Measurements from ENCODE around the gene CRB1.
"Not testable (repeated sequence)": the region's sequence is repeated elsewhere in the genome, so short reads cannot be mapped to it uniquely, and the experiment has no call there.

CRB1 gene

GRCh38 chr1:197466813-197467212 is 198.8 kb downstream of the CRB1 start:
- DNase-seq = no peak

- no peak for DNase-seq
These were observed 199.8 kb downstream of the CRB1 start for GRCh38 chr1:197467881-197468280.

GRCh38 chr1:197468543-197469175 is 200.6 kb downstream of the CRB1 start:
- no peak for DNase-seq

GRCh38 chr1:197469620-197470210 is 201.7 kb downstream of the CRB1 start:
- DNase-seq = no peak

GRCh38 chr1:197470330-197470729 is 202.3 kb downstream of the CRB1 start:
- DNase-seq = no peak

GRCh38 chr1:197471248-197471985 is 203.4 kb downstream of the CRB1 start:
- DNase-seq = peak; percentile 32

- no peak for DNase-seq
These were observed 204.1 kb downstream of the CRB1 start for GRCh38 chr1:197472141-197472540.

- DNase-seq = no peak
These were observed 212.4 kb downstream of the CRB1 start for GRCh38 chr1:197480446-197480845.

GRCh38 chr1:197481101-197481500 is 213.0 kb downstream of the CRB1 start:
- DNase-seq = no peak

- peak; percentile 17 for DNase-seq
These were observed 217.7 kb downstream of the CRB1 start for GRCh38 chr1:197485790-197486189.

- no peak for DNase-seq
These were observed 218.9 kb downstream of the CRB1 start for GRCh38 chr1:197486946-197487345.

GRCh38 chr1:197491505-197491904 is 223.5 kb downstream of the CRB1 start:
- DNase-seq = not testable (repeated sequence)

- DNase-seq = no peak
These were observed 228.7 kb downstream of the CRB1 start for GRCh38 chr1:197496722-197497121.

GRCh38 chr1:197510691-197511378 is 242.8 kb downstream of the CRB1 start:
- no peak for DNase-seq

- no peak for DNase-seq
These were observed 247.4 kb downstream of the CRB1 start for GRCh38 chr1:197515421-197515820.

GRCh38 chr1:197519741-197520334 is 251.8 kb downstream of the CRB1 start:
- peak; percentile 12 for DNase-seq

- DNase-seq = peak; percentile 74
These were observed 253.2 kb downstream of the CRB1 start for GRCh38 chr1:197521118-197521739.

- DNase-seq = peak; percentile 50
These were observed 258.8 kb downstream of the CRB1 start for GRCh38 chr1:197526736-197527371.
